Naive thymus-derived CD4-positive, alpha-beta T cell (primary cell): ENCODE measurements around the gene RPGRIP1L. TPM values are rescaled to one million over a fixed set of nuclear protein-coding genes. Genes with fewer than 3 reads are reported as not detected.

Experiments
- ATAC-seq: fragments of 150-1000 bp; cut with Tn5 transposase; 2 replicates; pipeline ENCODE4 v1.10.0; 2021; ENCODE audit warnings: mild to moderate bottlenecking, moderate library complexity
- CTCF ChIA-PET: fragments of 350-600 bp; sonication (Branson Sonifier 250); formaldehyde crosslinking; loops from one replicate; lab custom pipeline; 2021; ENCODE audit warnings: antibody characterized with exemption; lab: Charles Lee
- POLR2A ChIA-PET: fragments of 350-600 bp; sonication (Branson Sonifier 250); formaldehyde crosslinking; loops from one replicate; lab custom pipeline; 2021; ENCODE audit warnings: antibody characterized with exemption, inconsistent platforms; lab: Charles Lee
- DNase-seq, 9 donors: peaks; one replicate each; pipeline versions ENCODE4 v3.0.0 to v3.0.0-alpha.2; 2020 to 2022; ENCODE audit warnings: mixed read lengths in 1 of 9
- H3K27ac ChIP-seq: one replicate; pipeline ENCODE4 v1.7.0; 2013; ENCODE audit warnings: mild to moderate bottlenecking, low read depth, low read length, moderate library complexity
- H3K27me3 ChIP-seq, 2 donors: one replicate each; pipeline ENCODE4 v1.7.0; 2013; ENCODE audit warnings: low read length in 2 of 2, mild to moderate bottlenecking in 2 of 2, moderate library complexity in 2 of 2; ENCODE audit not compliant: control insufficient read depth in 2 of 2, insufficient read depth in 2 of 2
- H3K36me3 ChIP-seq, 3 experiments: 1 replicate in 2 of 3; 2 replicates in 1 of 3; pipeline ENCODE4 v1.7.0; 2013; ENCODE audit warnings: low read length in 3 of 3, mild to moderate bottlenecking in 3 of 3, moderate library complexity in 1 of 3; ENCODE audit not compliant: insufficient read depth in 3 of 3, control insufficient read depth in 2 of 3
- H3K4me1 ChIP-seq, 2 donors: one replicate each; pipeline ENCODE4 v1.7.0; 2013; ENCODE audit warnings: low read length in 2 of 2, mild to moderate bottlenecking in 2 of 2, moderate library complexity in 1 of 2; ENCODE audit not compliant: control insufficient read depth in 2 of 2, insufficient read depth in 2 of 2
- H3K4me3 ChIP-seq: 2 replicates; pipeline ENCODE4 v1.7.0; 2013; ENCODE audit warnings: mild to moderate bottlenecking, low read length
- H3K9me3 ChIP-seq, 3 experiments: 1 replicate in 2 of 3; 2 replicates in 1 of 3; pipeline ENCODE4 v1.7.0; 2013; ENCODE audit warnings: low read length in 3 of 3; ENCODE audit not compliant: control insufficient read depth in 2 of 3
- H3K27ac Mint-ChIP-seq, 9 donors: one replicate each; pipeline ENCODE4 v1.8.0; 2020 to 2022; ENCODE audit warnings: mixed read lengths in 9 of 9, mild to moderate bottlenecking in 8 of 9, moderate library complexity in 5 of 9, inconsistent platforms in 2 of 9
- H3K27me3 Mint-ChIP-seq, 5 donors: one replicate each; pipeline ENCODE4 v1.8.0; 2021 to 2022; ENCODE audit warnings: mixed read lengths in 5 of 5, mild to moderate bottlenecking in 1 of 5
- H3K36me3 Mint-ChIP-seq, 5 donors: one replicate each; pipeline ENCODE4 v1.8.0; 2020 to 2022; ENCODE audit warnings: mixed read lengths in 5 of 5, mild to moderate bottlenecking in 3 of 5, inconsistent platforms in 1 of 5
- H3K4me1 Mint-ChIP-seq, 7 donors: one replicate each; pipeline ENCODE4 v1.8.0; 2020 to 2022; ENCODE audit warnings: mixed read lengths in 7 of 7, mild to moderate bottlenecking in 3 of 7, inconsistent platforms in 1 of 7
- H3K4me3 Mint-ChIP-seq, 10 donors: one replicate each; pipeline ENCODE4 v1.8.0; 2020 to 2022; ENCODE audit warnings: mild to moderate bottlenecking in 10 of 10, mixed read lengths in 10 of 10, moderate library complexity in 6 of 10, inconsistent platforms in 2 of 10
- H3K9me3 Mint-ChIP-seq, 11 donors: one replicate each; pipeline ENCODE4 v1.8.0; 2020 to 2022; ENCODE audit warnings: mixed read lengths in 11 of 11, mild to moderate bottlenecking in 4 of 11, inconsistent platforms in 1 of 11, moderate library complexity in 1 of 11
- intact Hi-C, 2 donors: fragments of 100-400 bp; cut with micrococcal nuclease; formaldehyde crosslinking; loops; one replicate each; pipeline ENCODE4 v1.15.1; 2023
- polyA plus RNA-seq, 2 donors: library from polyadenylated mRNA; unstranded; fragments of 300-500 nt; fragmentation: Illumina TruSeq; gene quantifications; one replicate each; pipeline ENCODE4 v1.2.3, GENCODE V29; 2021
- total RNA-seq, 6 experiments: library from RNA in 5 of 6; stranded (reverse) in 5 of 6; gene quantifications; 1 replicate in 5 of 6; 2 replicates in 1 of 6; pipeline ENCODE4 v1.2.3 and lab custom pipeline; 2021 to 2026

RPGRIP1L gene
- total and polyA plus RNA-seq, 7 experiments from 2014 or later, result 1.8 to 6.1 (median 3.4) TPM

GRCh38 chr16:53605356-53605755 lies 98.3 kb downstream of the RPGRIP1L start:
- no peaks in the 10 kb centered on the region for H3K27me3 ChIP-seq

GRCh38 chr16:53601961-53602360 lies 101.7 kb downstream of the RPGRIP1L start:
- ATAC-seq (no peak), DNase-seq (no peak)
- H3K27ac ChIP-seq, result no peak overlapping the region
- Mint-ChIP-seq H3K9me3 (peaks cover 0 to 1% (median 0%) of the 10 kb centered on the region in 11 donors), H3K36me3 (peaks cover 0 to 40% (median 27%) of the 10 kb centered on the region in 5 donors), H3K4me1 (no peaks in the 10 kb centered on the region), H3K27ac (no peak overlapping the region), H3K4me3 (no peak overlapping the region), H3K27me3 (no peaks in the 10 kb centered on the region)
- ChIA-PET POLR2A (no interaction called here), CTCF (no interaction called here)
- no peaks in the 10 kb centered on the region for H3K9me3 ChIP-seq
- H3K4me3 ChIP-seq, result no peak overlapping the region
- no peaks in the 10 kb centered on the region for H3K27me3 ChIP-seq
- no peaks in the 10 kb centered on the region for H3K36me3 ChIP-seq
- no peaks in the 10 kb centered on the region for H3K4me1 ChIP-seq
- intact Hi-C loops, result no loop called here

More at GRCh38 chr16:53605356-53605755, 98.3 kb downstream of the RPGRIP1L start:
- H3K27me3 Mint-ChIP-seq, result no peaks in the 10 kb centered on the region
- Histone ChIP-seq H3K36me3 (no peaks in the 10 kb centered on the region), H3K9me3 (no peaks in the 10 kb centered on the region), H3K4me3 (no peak overlapping the region), H3K27ac (no peak overlapping the region), H3K4me1 (no peaks in the 10 kb centered on the region)
- ChIA-PET CTCF (no interaction called here), POLR2A (no interaction called here)
- no peak overlapping the region for H3K4me3 Mint-ChIP-seq
- intact Hi-C loops, result no loop called here
- H3K9me3 Mint-ChIP-seq, result no peaks in the 10 kb centered on the region
- no peak for ATAC-seq
- H3K36me3 Mint-ChIP-seq, result peaks cover 0 to 26% (median 19%) of the 10 kb centered on the region in 5 donors
- H3K4me1 Mint-ChIP-seq, result peaks cover 0 to 4% (median 0%) of the 10 kb centered on the region in 7 donors
- H3K27ac Mint-ChIP-seq, result no peak overlapping the region
- DNase-seq, result no peak

GRCh38 chr16:53600616-53601015 lies 103.0 kb downstream of the RPGRIP1L start:
- H3K4me1 Mint-ChIP-seq, result no peaks in the 10 kb centered on the region
- no peak overlapping the region for H3K27ac Mint-ChIP-seq
- ChIA-PET CTCF (no interaction called here), POLR2A (no interaction called here)
- Histone ChIP-seq H3K4me1 (no peaks in the 10 kb centered on the region), H3K36me3 (no peaks in the 10 kb centered on the region), H3K27me3 (no peaks in the 10 kb centered on the region), H3K27ac (no peak overlapping the region), H3K4me3 (no peak overlapping the region), H3K9me3 (peaks cover 0 to 4% (median 0%) of the 10 kb centered on the region in 3 experiments)
- peaks cover 0 to 3% (median 0%) of the 10 kb centered on the region in 5 donors for H3K27me3 Mint-ChIP-seq
- intact Hi-C loops, result no loop called here
- H3K36me3 Mint-ChIP-seq, result peaks cover 0 to 39% (median 29%) of the 10 kb centered on the region in 5 donors
- peaks cover 0 to 12% (median 4%) of the 10 kb centered on the region in 11 donors for H3K9me3 Mint-ChIP-seq
- no peak overlapping the region for H3K4me3 Mint-ChIP-seq
- DNase-seq, result no peak
- no peak for ATAC-seq

- DNase-seq, result no peak
- no peak overlapping the region for H3K4me3 ChIP-seq
- intact Hi-C loops, result no loop called here
- no peaks in the 10 kb centered on the region for H3K4me1 Mint-ChIP-seq
- peaks cover 0 to 4% (median 0%) of the 10 kb centered on the region in 5 donors for H3K27me3 Mint-ChIP-seq
- H3K27ac ChIP-seq, result no peak overlapping the region
- no peaks in the 10 kb centered on the region for H3K36me3 ChIP-seq
- H3K9me3 Mint-ChIP-seq, result peaks cover 0 to 17% (median 9%) of the 10 kb centered on the region in 11 donors
- H3K36me3 Mint-ChIP-seq, result peaks cover 0 to 44% (median 25%) of the 10 kb centered on the region in 5 donors
- peaks cover 0 to 7% (median 0%) of the 10 kb centered on the region in 3 experiments for H3K9me3 ChIP-seq
- POLR2A ChIA-PET, result no interaction called here
- ATAC-seq, result no peak
- H3K4me1 ChIP-seq, result no peaks in the 10 kb centered on the region
- no peaks in the 10 kb centered on the region for H3K27me3 ChIP-seq
- CTCF ChIA-PET, result no interaction called here
- H3K27ac Mint-ChIP-seq, result no peak overlapping the region
- no peak overlapping the region for H3K4me3 Mint-ChIP-seq
These were observed 103.5 kb downstream of the RPGRIP1L start for GRCh38 chr16:53600126-53600525.

- Histone ChIP-seq H3K9me3 (peaks cover 0 to 13% (median 0%) of the 10 kb centered on the region in 3 experiments), H3K27me3 (no peaks in the 10 kb centered on the region), H3K27ac (no peak overlapping the region), H3K36me3 (no peaks in the 10 kb centered on the region), H3K4me3 (no peak overlapping the region), H3K4me1 (no peaks in the 10 kb centered on the region)
- DNase-seq (no peak), ATAC-seq (no peak)
- H3K4me1 Mint-ChIP-seq, result no peaks in the 10 kb centered on the region
- ChIA-PET CTCF (no interaction called here), POLR2A (no interaction called here)
- H3K27ac Mint-ChIP-seq, result no peak overlapping the region
- peaks cover 0 to 4% (median under 1%) of the 10 kb centered on the region in 5 donors for H3K27me3 Mint-ChIP-seq
- intact Hi-C loops, result no loop called here
- H3K9me3 Mint-ChIP-seq, result peaks cover 2 to 23% (median 13%) of the 10 kb centered on the region in 11 donors
- no peak overlapping the region for H3K4me3 Mint-ChIP-seq
- H3K36me3 Mint-ChIP-seq, result peaks cover 0 to 43% (median 20%) of the 10 kb centered on the region in 5 donors
These were observed 104.1 kb downstream of the RPGRIP1L start for GRCh38 chr16:53599548-53599947.

GRCh38 chr16:53598511-53599275 lies 105.0 kb downstream of the RPGRIP1L start:
- H3K27ac ChIP-seq, result no peak overlapping the region
- ATAC-seq (no peak), DNase-seq (no peak)
- no peaks in the 10 kb centered on the region for H3K27me3 ChIP-seq
- H3K9me3 Mint-ChIP-seq, result peaks cover 5 to 28% (median 16%) of the 10 kb centered on the region in 11 donors
- peaks cover 0 to 14% (median 0%) of the 10 kb centered on the region in 3 experiments for H3K9me3 ChIP-seq
- H3K4me3 ChIP-seq, result no peak overlapping the region
- peaks cover 0 to 4% (median 3%) of the 10 kb centered on the region in 5 donors for H3K27me3 Mint-ChIP-seq
- no peaks in the 10 kb centered on the region for H3K4me1 ChIP-seq
- H3K36me3 ChIP-seq, result no peaks in the 10 kb centered on the region
- intact Hi-C loops, result no loop called here
- no peak overlapping the region for H3K27ac Mint-ChIP-seq
- H3K4me3 Mint-ChIP-seq, result no peak overlapping the region
- peaks cover 0 to 38% (median 12%) of the 10 kb centered on the region in 5 donors for H3K36me3 Mint-ChIP-seq
- ChIA-PET CTCF (no interaction called here), POLR2A (interaction anchor here (1.0 kb wide), 1 partner anchor 8 kb away, joined by 3 read pairs; no protein-coding TSS in a partner anchor)
- H3K4me1 Mint-ChIP-seq, result no peaks in the 10 kb centered on the region
